CD4-positive, CD25-positive, alpha-beta regulatory T cell (primary cell): ENCODE results near the gene ILDR1. TPM values are rescaled to one million over a fixed set of nuclear protein-coding genes. Genes with fewer than 3 reads are reported as not detected.
A peak's percentile ranks its signal among the peaks of the same experiment; 100 is the strongest.

Experiments
- ATAC-seq, 2 donors: fragments of 150-1000 bp; cut with Tn5 transposase; one replicate each; pipeline ENCODE4 v1.10.0; 2021; ENCODE audit warnings: low read depth in 2 of 2, moderate number of reproducible peaks in 2 of 2, moderate library complexity in 1 of 2
- DNase-seq, 3 donors: peaks; one replicate each; pipeline versions ENCODE4 v3.0.0 to v3.0.0-alpha.2; 2012 to 2022; ENCODE audit warnings: mixed read lengths in 1 of 3
- H3K27ac ChIP-seq: one replicate; pipeline ENCODE4 v1.7.0; 2013; ENCODE audit warnings: mild to moderate bottlenecking, low read length; ENCODE audit not compliant: insufficient read depth, poor library complexity, severe bottlenecking
- H3K27me3 ChIP-seq: one replicate; pipeline ENCODE4 v1.7.0; 2013; ENCODE audit warnings: low read length; ENCODE audit not compliant: control insufficient read depth, insufficient read depth
- H3K36me3 ChIP-seq: one replicate; pipeline ENCODE4 v1.7.0; 2013; ENCODE audit warnings: mild to moderate bottlenecking, low read length, moderate library complexity; ENCODE audit not compliant: control insufficient read depth, insufficient read depth
- H3K4me1 ChIP-seq: 2 replicates; pipeline ENCODE4 v1.7.0; 2013; ENCODE audit warnings: mild to moderate bottlenecking, low read length; ENCODE audit not compliant: insufficient read depth, control insufficient read depth, poor library complexity, severe bottlenecking
- H3K4me3 ChIP-seq: one replicate; pipeline ENCODE4 v1.7.0; 2013; ENCODE audit warnings: low read depth, mild to moderate bottlenecking, low read length, moderate library complexity
- H3K9me3 ChIP-seq, 2 experiments: 1 replicate in 1 of 2; 2 replicates in 1 of 2; pipeline ENCODE4 v1.7.0; 2013; ENCODE audit warnings: low read length in 2 of 2, mild to moderate bottlenecking in 1 of 2, moderate library complexity in 1 of 2; ENCODE audit not compliant: control insufficient read depth in 2 of 2
- H3K27ac Mint-ChIP-seq, 3 donors: one replicate each; pipeline ENCODE4 v1.8.0; 2020 to 2022; ENCODE audit warnings: mild to moderate bottlenecking in 3 of 3, mixed read lengths in 3 of 3, moderate library complexity in 2 of 3
- H3K27me3 Mint-ChIP-seq: one replicate; pipeline ENCODE4 v1.8.0; 2022; ENCODE audit warnings: mild to moderate bottlenecking, mixed read lengths
- H3K36me3 Mint-ChIP-seq: one replicate; pipeline ENCODE4 v1.8.0; 2020; ENCODE audit warnings: mixed read lengths
- H3K4me1 Mint-ChIP-seq, 4 donors: one replicate each; pipeline ENCODE4 v1.8.0; 2020 to 2022; ENCODE audit warnings: mixed read lengths in 4 of 4, mild to moderate bottlenecking in 1 of 4
- H3K4me3 Mint-ChIP-seq, 4 donors: one replicate each; pipeline ENCODE4 v1.8.0; 2020 to 2022; ENCODE audit warnings: mild to moderate bottlenecking in 4 of 4, mixed read lengths in 4 of 4, moderate library complexity in 3 of 4
- H3K9me3 Mint-ChIP-seq, 7 donors: one replicate each; pipeline ENCODE4 v1.8.0; 2020 to 2022; ENCODE audit warnings: mixed read lengths in 7 of 7, mild to moderate bottlenecking in 3 of 7, moderate library complexity in 2 of 7
- polyA plus RNA-seq, 4 donors: library from polyadenylated mRNA; unstranded; fragments of 300-500 nt; fragmentation: Illumina TruSeq; gene quantifications; one replicate each; pipeline ENCODE4 v1.2.3, GENCODE V29; 2021
- total RNA-seq: library from RNA; stranded (reverse); gene quantifications from one replicate; pipeline ENCODE4 v1.2.3, GENCODE V29; 2022

The ILDR1 gene
- total and polyA plus RNA-seq, 5 donors from 2014 or later: 0.21 to 0.39 TPM; not detected in 3

DNA sequence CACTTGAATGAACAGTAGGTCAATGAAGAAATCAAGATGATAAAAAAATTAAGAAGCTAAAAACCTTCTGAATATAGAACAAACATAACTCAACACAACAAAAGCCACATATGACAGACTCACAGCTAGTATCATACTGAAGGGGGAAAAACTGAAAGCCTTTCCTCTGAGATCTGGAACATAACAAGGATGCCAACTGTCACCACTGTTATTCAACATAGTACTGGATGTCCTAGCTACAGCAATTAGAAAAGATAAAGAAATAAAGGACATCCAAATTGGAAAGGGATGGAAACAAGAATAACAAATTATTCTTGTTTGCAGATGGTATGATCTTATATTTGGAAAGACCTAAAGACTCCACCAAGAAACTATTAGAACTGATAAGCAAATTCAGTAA, 60.8 kb downstream of the ILDR1 start:
- H3K27ac ChIP-seq: no peak overlapping the region
- no peaks in the 10 kb centered on the region for H3K9me3 ChIP-seq
- H3K4me1 Mint-ChIP-seq: no peaks in the 10 kb centered on the region
- ATAC-seq (no peak), DNase-seq (no peak)
- no peak overlapping the region for H3K4me3 Mint-ChIP-seq
- no peaks in the 10 kb centered on the region for H3K36me3 Mint-ChIP-seq
- H3K4me3 ChIP-seq: no peak overlapping the region
- no peaks in the 10 kb centered on the region for H3K36me3 ChIP-seq
- H3K9me3 Mint-ChIP-seq: peaks cover 0 to 9% (median 0%) of the 10 kb centered on the region in 7 donors
- peaks cover 24% of the 10 kb centered on the region for H3K27me3 Mint-ChIP-seq
- H3K4me1 ChIP-seq: no peaks in the 10 kb centered on the region
- no peak overlapping the region for H3K27ac Mint-ChIP-seq
- no peaks in the 10 kb centered on the region for H3K27me3 ChIP-seq

GRCh38 chr3:121958801-121959200, 63.2 kb downstream of the ILDR1 start:
- no peak for ATAC-seq
- H3K27ac ChIP-seq: no peak overlapping the region
- H3K27me3 Mint-ChIP-seq: peaks cover 9% of the 10 kb centered on the region
- no peak overlapping the region for H3K27ac Mint-ChIP-seq
- H3K36me3 ChIP-seq: no peaks in the 10 kb centered on the region
- peaks cover 0 to 15% (median 3%) of the 10 kb centered on the region in 7 donors for H3K9me3 Mint-ChIP-seq
- H3K4me3 ChIP-seq: no peak overlapping the region
- no peaks in the 10 kb centered on the region for H3K9me3 ChIP-seq
- H3K36me3 Mint-ChIP-seq: no peaks in the 10 kb centered on the region
- H3K4me1 Mint-ChIP-seq: no peaks in the 10 kb centered on the region
- no peaks in the 10 kb centered on the region for H3K27me3 ChIP-seq
- no peak for DNase-seq
- no peak overlapping the region for H3K4me3 Mint-ChIP-seq
- H3K4me1 ChIP-seq: no peaks in the 10 kb centered on the region

DNA sequence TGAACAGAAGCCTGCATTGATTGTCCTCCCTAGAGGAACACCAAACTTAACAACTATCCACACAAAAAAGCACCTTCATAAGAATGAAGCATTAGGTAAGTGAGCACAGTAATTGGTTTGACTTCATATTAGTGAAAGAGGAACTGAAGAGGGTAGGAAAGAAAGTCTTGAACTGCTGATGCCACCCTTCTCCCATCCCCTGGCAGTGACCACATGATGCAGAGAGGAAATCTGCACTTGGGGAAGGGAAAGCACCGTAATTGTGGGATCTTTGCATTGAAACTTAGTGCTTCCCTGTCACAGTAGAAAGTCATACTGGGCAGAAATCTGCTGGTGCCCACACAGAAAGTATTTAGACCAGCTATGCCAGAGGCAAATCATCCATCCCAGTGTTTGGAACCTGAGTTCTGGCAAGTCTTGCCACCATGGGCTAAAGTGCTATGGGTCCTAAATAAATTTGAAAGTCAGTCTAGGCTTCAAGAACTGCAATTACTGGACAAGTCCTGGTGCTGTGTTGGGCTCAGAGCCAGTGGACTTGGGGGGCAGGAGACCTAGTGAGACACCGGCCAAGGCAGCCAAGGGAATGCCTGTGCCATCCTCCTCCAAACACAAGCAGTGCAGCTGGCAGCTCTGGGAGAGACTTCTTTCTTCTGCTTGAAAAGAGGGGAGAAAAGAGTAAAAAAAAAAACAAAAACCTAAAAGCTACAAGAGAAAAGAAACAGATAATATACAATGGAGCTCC, 64.2 kb downstream of the ILDR1 start:
- no peak for DNase-seq

DNA sequence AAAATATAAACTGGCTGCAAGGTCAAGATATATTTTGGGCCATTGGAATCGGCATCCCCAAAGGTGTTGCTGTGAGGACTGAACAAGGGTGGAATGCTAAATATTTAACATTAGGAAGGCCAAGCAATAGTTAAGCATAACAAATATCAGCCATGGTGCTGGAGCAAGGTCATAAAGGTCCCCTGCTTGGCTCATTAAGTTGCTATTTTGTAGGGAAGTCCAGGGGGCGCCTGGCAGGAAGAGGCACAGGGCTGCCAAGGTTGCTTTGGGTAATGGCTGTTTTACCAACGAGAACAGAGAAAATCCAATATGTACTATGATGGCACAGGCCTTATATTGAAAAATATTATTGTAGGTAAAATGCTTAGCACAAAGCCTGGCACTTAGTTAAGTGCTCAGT, 65.7 kb downstream of the ILDR1 start:
- Mint-ChIP-seq H3K27me3 (peaks cover under 1% of the 10 kb centered on the region), H3K4me1 (no peaks in the 10 kb centered on the region), H3K9me3 (peaks cover 1 to 16% (median 8%) of the 10 kb centered on the region in 7 donors), H3K27ac (no peak overlapping the region), H3K4me3 (no peak overlapping the region), H3K36me3 (no peaks in the 10 kb centered on the region)
- Histone ChIP-seq H3K36me3 (no peaks in the 10 kb centered on the region), H3K4me3 (no peak overlapping the region), H3K4me1 (no peaks in the 10 kb centered on the region), H3K27me3 (no peaks in the 10 kb centered on the region), H3K9me3 (peaks cover 3 to 10% of the 10 kb centered on the region in 2 experiments), H3K27ac (no peak overlapping the region)
- no peak for ATAC-seq
- DNase-seq: no peak

More for the DNA sequence above, 64.2 kb downstream of the ILDR1 start:
- Mint-ChIP-seq H3K4me1 (no peaks in the 10 kb centered on the region), H3K4me3 (no peak overlapping the region), H3K9me3 (peaks cover 0 to 16% (median 3%) of the 10 kb centered on the region in 7 donors), H3K27ac (peak overlapping the region in 1 of 3 donors; percentile 54), H3K36me3 (no peaks in the 10 kb centered on the region), H3K27me3 (peaks cover 8% of the 10 kb centered on the region)
- ATAC-seq: no peak
- H3K27me3 ChIP-seq: no peaks in the 10 kb centered on the region
- no peaks in the 10 kb centered on the region for H3K9me3 ChIP-seq
- H3K27ac ChIP-seq: no peak overlapping the region
- no peaks in the 10 kb centered on the region for H3K36me3 ChIP-seq
- no peak overlapping the region for H3K4me3 ChIP-seq
- no peaks in the 10 kb centered on the region for H3K4me1 ChIP-seq

DNA sequence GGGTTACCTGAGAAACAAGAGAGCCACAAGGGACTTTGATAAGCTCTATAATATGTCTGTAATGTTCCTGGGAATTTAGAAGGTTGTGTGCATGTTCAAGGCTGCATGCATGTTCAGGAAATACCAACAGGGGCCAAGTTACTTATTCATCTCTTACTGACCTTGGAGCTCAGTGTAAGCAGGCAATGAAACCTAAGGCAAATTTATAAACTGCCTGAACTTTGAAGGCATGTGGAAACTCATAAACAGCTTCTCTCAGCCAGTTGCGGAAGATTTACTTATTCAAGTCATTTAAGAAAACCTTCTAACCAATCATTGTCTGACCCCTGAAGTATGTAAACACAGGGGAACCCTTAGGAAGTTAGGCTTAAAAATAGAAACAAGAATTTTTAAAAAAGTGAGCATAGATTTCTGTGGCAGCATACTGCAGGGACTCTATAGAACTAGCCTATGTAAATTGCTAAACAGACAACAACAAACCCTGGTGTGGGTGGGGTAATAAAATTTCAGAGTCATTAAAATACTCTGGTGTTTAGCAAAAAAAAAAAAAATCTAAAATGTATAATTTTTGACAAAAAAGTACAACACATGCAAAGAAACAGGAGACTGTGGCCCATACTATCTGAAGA, 70.6 kb downstream of the ILDR1 start:
- Mint-ChIP-seq H3K4me1 (no peaks in the 10 kb centered on the region), H3K36me3 (no peaks in the 10 kb centered on the region), H3K4me3 (no peak overlapping the region), H3K9me3 (peaks cover 3 to 19% (median 8%) of the 10 kb centered on the region in 7 donors), H3K27ac (no peak overlapping the region), H3K27me3 (no peaks in the 10 kb centered on the region)
- H3K27ac ChIP-seq: no peak overlapping the region
- no peak for DNase-seq
- no peak for ATAC-seq
- no peaks in the 10 kb centered on the region for H3K27me3 ChIP-seq
- peaks cover 3 to 11% of the 10 kb centered on the region in 2 experiments for H3K9me3 ChIP-seq
- H3K4me1 ChIP-seq: no peaks in the 10 kb centered on the region
- no peaks in the 10 kb centered on the region for H3K36me3 ChIP-seq
- H3K4me3 ChIP-seq: no peak overlapping the region

GRCh38 chr3:121948641-121949040, 73.4 kb downstream of the ILDR1 start:
- no peak overlapping the region for H3K27ac Mint-ChIP-seq
- Histone ChIP-seq H3K4me1 (no peaks in the 10 kb centered on the region), H3K27me3 (no peaks in the 10 kb centered on the region), H3K4me3 (no peak overlapping the region), H3K9me3 (peaks cover 3 to 11% of the 10 kb centered on the region in 2 experiments), H3K36me3 (no peaks in the 10 kb centered on the region), H3K27ac (no peak overlapping the region)
- H3K4me1 Mint-ChIP-seq: no peaks in the 10 kb centered on the region
- no peaks in the 10 kb centered on the region for H3K27me3 Mint-ChIP-seq
- DNase-seq (no peak), ATAC-seq (no peak)
- H3K4me3 Mint-ChIP-seq: no peak overlapping the region
- H3K36me3 Mint-ChIP-seq: no peaks in the 10 kb centered on the region
- peaks cover 0 to 15% (median 7%) of the 10 kb centered on the region in 7 donors for H3K9me3 Mint-ChIP-seq

DNA sequence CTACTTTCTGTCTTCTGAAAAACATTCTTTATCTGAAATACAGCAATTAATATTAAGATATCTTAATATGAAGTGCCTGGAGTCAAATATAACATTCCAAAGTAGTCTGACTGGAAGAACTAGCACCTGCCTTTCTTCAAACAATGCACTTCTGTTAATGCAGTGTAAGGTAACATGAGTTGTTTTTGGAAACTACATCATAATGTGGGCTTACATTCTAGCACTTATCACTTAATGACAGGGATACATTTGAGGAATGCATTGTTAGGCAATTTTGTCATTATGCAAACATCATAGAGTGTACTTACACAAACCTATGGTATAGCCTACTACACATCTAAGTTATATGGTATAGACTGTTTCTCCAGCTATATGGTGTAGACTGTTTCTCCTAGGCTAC, 78.6 kb downstream of the ILDR1 start:
- Histone ChIP-seq H3K36me3 (no peaks in the 10 kb centered on the region), H3K9me3 (no peaks in the 10 kb centered on the region), H3K4me3 (no peak overlapping the region), H3K4me1 (no peaks in the 10 kb centered on the region), H3K27me3 (no peaks in the 10 kb centered on the region), H3K27ac (no peak overlapping the region)
- no peak overlapping the region for H3K4me3 Mint-ChIP-seq
- no peaks in the 10 kb centered on the region for H3K27me3 Mint-ChIP-seq
- no peaks in the 10 kb centered on the region for H3K9me3 Mint-ChIP-seq
- peaks cover 14% of the 10 kb centered on the region for H3K36me3 Mint-ChIP-seq
- no peak overlapping the region for H3K27ac Mint-ChIP-seq
- DNase-seq (no peak), ATAC-seq (no peak)
- H3K4me1 Mint-ChIP-seq: no peaks in the 10 kb centered on the region
